Measurements from ENCODE around the gene SPSB1. TPM values are rescaled to one million over a fixed set of nuclear protein-coding genes. Genes with fewer than 3 reads are reported as not detected.

Gene SPSB1
- total RNA-seq, 1 experiment from 2014 or later = 2.9 TPM

DNA sequence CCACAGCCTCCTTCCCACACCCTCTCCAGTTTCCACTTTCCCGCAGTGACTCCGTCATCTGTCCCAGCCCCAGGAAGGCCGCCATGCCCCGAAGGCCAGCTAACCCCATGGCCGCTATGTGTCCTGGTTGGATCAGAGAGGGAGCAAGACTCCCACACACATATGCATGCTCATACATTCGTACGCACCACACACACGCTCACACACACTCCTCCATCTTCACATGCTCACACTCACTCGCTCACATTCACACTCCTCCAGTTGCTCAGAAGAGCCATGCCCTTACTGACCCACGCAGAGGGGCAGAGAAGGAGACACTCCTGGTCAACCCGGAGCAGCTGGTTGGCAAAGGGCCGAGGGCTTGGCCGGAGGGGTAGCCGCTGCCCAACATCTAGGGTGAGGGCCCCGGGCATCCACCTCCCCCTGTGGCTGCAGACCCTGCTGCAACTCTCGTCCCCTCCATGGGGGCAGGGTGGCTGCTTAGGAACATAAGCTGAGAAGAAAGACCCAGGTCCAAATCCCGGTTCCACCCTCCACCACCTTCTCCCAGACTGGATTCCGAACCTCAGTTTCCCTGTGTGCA lies 124.3 kb downstream of the SPSB1 start:
- no peak overlapping the region for H4K5ac ChIP-seq (ENCODE audit: insufficient read length, low read depth, low read length)
- no peak overlapping the region for H3T11ph ChIP-seq (ENCODE audit: low read length)
- no peaks in the 10 kb centered on the region for H4K20me1 ChIP-seq (ENCODE audit: control insufficient read depth, insufficient read depth, insufficient read length)
- H2BK120ac ChIP-seq (ENCODE audit: low read depth, low read length, poor library complexity, severe bottlenecking) = no peak overlapping the region
- H3K36me3 Mint-ChIP-seq (ENCODE audit: insufficient read depth in 1 of 3, low read depth in 3 of 3) = no peaks in the 10 kb centered on the region
- H3K4me1 ChIP-seq (ENCODE audit: insufficient read depth, low read length) = no peaks in the 10 kb centered on the region
- no peak overlapping the region for H3K4me3 Mint-ChIP-seq
- no peak overlapping the region for H3K23ac ChIP-seq (ENCODE audit: insufficient read length, low read depth, low read length)
- no peak overlapping the region for H2BK5ac ChIP-seq (ENCODE audit: insufficient read length, low read length)
- H3K27ac ChIP-seq (ENCODE audit: insufficient read length, low read depth, low read length) = no peak overlapping the region
- no peak overlapping the region for H3K4me2 ChIP-seq (ENCODE audit: insufficient read depth, insufficient read length, low read length)
- H3K4me1 Mint-ChIP-seq = peaks cover 7 to 19% of the 10 kb centered on the region in 2 experiments
- no peak for DNase-seq
- no peak overlapping the region for H3K56ac ChIP-seq (ENCODE audit: insufficient read length, low read depth, low read length)
- H4K91ac ChIP-seq (ENCODE audit: insufficient read length, low read depth, low read length) = no peak overlapping the region
- no peaks in the 10 kb centered on the region for H3K79me1 ChIP-seq (ENCODE audit: insufficient read depth, low read depth, low read length, poor library complexity, severe bottlenecking)
- no peaks in the 10 kb centered on the region for H3K79me2 ChIP-seq (ENCODE audit: insufficient read depth, low read length)
- H3K14ac ChIP-seq (ENCODE audit: insufficient read depth, low read length) = no peak overlapping the region; the same call in 1 of the 2 replicates
- H2AFZ ChIP-seq (ENCODE audit: low read length) = no peak overlapping the region
- H3K9me3 Mint-ChIP-seq = no peaks in the 10 kb centered on the region
- no peak overlapping the region for H3K27ac Mint-ChIP-seq
- no peak overlapping the region for H2AK5ac ChIP-seq (ENCODE audit: insufficient read length, low read length)
- H3K27me3 ChIP-seq (ENCODE audit: insufficient read depth, low read length) = no peaks in the 10 kb centered on the region
- H3K9me3 ChIP-seq (ENCODE audit: control insufficient read depth, low read depth, low read length) = no peaks in the 10 kb centered on the region
- H3K18ac ChIP-seq (ENCODE audit: insufficient read length, low read depth, low read length) = no peak overlapping the region
- H3K4ac ChIP-seq (ENCODE audit: low read depth, low read length) = no peak overlapping the region
- no peak overlapping the region for H2BK12ac ChIP-seq (ENCODE audit: insufficient read length, low read depth, low read length)
- no peaks in the 10 kb centered on the region for H3K23me2 ChIP-seq (ENCODE audit: insufficient read length, low read depth, low read length, poor library complexity, severe bottlenecking)
- H3K27me3 Mint-ChIP-seq (ENCODE audit: low read depth) = no peaks in the 10 kb centered on the region; the same call in 1 of the 2 replicates
- H4K8ac ChIP-seq (replicated peaks; ENCODE audit: insufficient read length, low read depth, low read length) = peak overlapping the region; percentile 39
- TF ChIP-seq, protein P1, sequence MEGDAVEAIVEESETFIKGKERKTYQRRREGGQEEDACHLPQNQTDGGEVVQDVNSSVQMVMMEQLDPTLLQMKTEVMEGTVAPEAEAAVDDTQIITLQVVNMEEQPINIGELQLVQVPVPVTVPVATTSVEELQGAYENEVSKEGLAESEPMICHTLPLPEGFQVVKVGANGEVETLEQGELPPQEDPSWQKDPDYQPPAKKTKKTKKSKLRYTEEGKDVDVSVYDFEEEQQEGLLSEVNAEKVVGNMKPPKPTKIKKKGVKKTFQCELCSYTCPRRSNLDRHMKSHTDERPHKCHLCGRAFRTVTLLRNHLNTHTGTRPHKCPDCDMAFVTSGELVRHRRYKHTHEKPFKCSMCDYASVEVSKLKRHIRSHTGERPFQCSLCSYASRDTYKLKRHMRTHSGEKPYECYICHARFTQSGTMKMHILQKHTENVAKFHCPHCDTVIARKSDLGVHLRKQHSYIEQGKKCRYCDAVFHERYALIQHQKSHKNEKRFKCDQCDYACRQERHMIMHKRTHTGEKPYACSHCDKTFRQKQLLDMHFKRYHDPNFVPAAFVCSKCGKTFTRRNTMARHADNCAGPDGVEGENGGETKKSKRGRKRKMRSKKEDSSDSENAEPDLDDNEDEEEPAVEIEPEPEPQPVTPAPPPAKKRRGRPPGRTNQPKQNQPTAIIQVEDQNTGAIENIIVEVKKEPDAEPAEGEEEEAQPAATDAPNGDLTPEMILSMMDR (conservative IDR thresholded peaks at IDR 0.05) = no peak
- no peak overlapping the region for H2BK20ac ChIP-seq (ENCODE audit: low read depth, low read length, poor library complexity, severe bottlenecking)
- H3K9ac ChIP-seq (ENCODE audit: extremely low read depth, insufficient read length, low read length) = no peak overlapping the region
- WGBS (ENCODE audit: extremely low coverage, insufficient read length, low lambda C conversion rate) = 100% methylated on average over 3 of the region's 18 CpGs
- H2BK15ac ChIP-seq (ENCODE audit: low read depth, low read length) = no peak overlapping the region

Data from H9 (cell line).